ENCODE measurements around the gene ARHGEF33.
A peak's percentile ranks its signal among the peaks of the same experiment; 100 is the strongest.

ARHGEF33 gene

GRCh38 chr2:38889575-38889974 lies at the start of gene ARHGEF33:
Gene ARHGEF33, plus strand, starts transcription at chr2:38889875. Its CDS starts 29,573 bp downstream, at chr2:38919448.
- no peaks in the 10 kb centered on the region for H3K4me1 ChIP-seq (ENCODE audit: control insufficient read depth, low read depth, low read length)
- no peaks in the 10 kb centered on the region for H3K9me3 ChIP-seq (ENCODE audit: control insufficient read depth, low read depth, low read length)
- no peaks in the 10 kb centered on the region for H3K36me3 ChIP-seq (ENCODE audit: control insufficient read depth, low read depth, low read length)
- H3K27ac ChIP-seq (ENCODE audit: low read length), result no peak within 1 kb of the TSS
- H3K9ac ChIP-seq (ENCODE audit: low read length), result no peak within 1 kb of the TSS
- H3K4me3 ChIP-seq (ENCODE audit: low read length), result no peak within 1 kb of the TSS
- H3K27me3 ChIP-seq (ENCODE audit: control insufficient read depth, insufficient read depth, low read length), result no peaks in the 10 kb centered on the region

- H3K27ac ChIP-seq (ENCODE audit: low read length), result no peak overlapping the region
- H3K9ac ChIP-seq (ENCODE audit: low read length), result no peak overlapping the region
- no peaks in the 10 kb centered on the region for H3K9me3 ChIP-seq (ENCODE audit: control insufficient read depth, low read depth, low read length)
- H3K4me1 ChIP-seq (ENCODE audit: control insufficient read depth, low read depth, low read length), result no peaks in the 10 kb centered on the region
- peaks cover 20% of the 10 kb centered on the region for H3K36me3 ChIP-seq (ENCODE audit: control insufficient read depth, low read depth, low read length)
- H3K4me3 ChIP-seq (ENCODE audit: low read length), result no peak overlapping the region
- no peaks in the 10 kb centered on the region for H3K27me3 ChIP-seq (ENCODE audit: control insufficient read depth, insufficient read depth, low read length)
These were observed 39.6 kb upstream of the ARHGEF33 start for GRCh38 chr2:38850045-38850444.

DNA sequence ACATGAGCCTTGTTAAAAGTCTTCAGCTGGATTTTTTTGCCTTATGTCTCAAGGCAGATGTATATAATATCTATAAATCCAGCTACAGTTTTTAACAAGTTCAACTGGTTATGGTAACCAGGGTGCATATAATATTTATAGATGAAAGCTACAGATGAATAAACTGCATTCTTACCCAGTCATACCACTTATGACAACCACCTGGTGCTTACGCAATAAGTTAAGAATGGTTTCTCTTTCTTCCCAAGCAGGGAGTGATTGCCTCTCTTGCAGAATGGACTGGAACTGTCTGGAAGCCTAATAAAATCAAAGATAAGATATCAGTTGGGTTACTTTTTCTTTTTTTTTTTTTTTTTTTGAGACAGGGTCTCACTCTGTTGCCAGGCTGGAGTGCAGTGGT lies 33.5 kb upstream of the ARHGEF33 start:
- Histone ChIP-seq H3K9ac (ENCODE audit: low read length) (no peak overlapping the region), H3K27me3 (ENCODE audit: control insufficient read depth, insufficient read depth, low read length) (no peaks in the 10 kb centered on the region), H3K4me1 (ENCODE audit: control insufficient read depth, low read depth, low read length) (no peaks in the 10 kb centered on the region), H3K27ac (ENCODE audit: low read length) (no peak overlapping the region), H3K4me3 (ENCODE audit: low read length) (no peak overlapping the region), H3K9me3 (ENCODE audit: control insufficient read depth, low read depth, low read length) (no peaks in the 10 kb centered on the region), H3K36me3 (ENCODE audit: control insufficient read depth, low read depth, low read length) (peaks cover 63% of the 10 kb centered on the region)

- Histone ChIP-seq H3K9ac (ENCODE audit: low read length) (no peak overlapping the region), H3K4me3 (ENCODE audit: low read length) (no peak overlapping the region), H3K9me3 (ENCODE audit: control insufficient read depth, low read depth, low read length) (no peaks in the 10 kb centered on the region), H3K4me1 (ENCODE audit: control insufficient read depth, low read depth, low read length) (no peaks in the 10 kb centered on the region), H3K27me3 (ENCODE audit: control insufficient read depth, insufficient read depth, low read length) (no peaks in the 10 kb centered on the region), H3K36me3 (ENCODE audit: control insufficient read depth, low read depth, low read length) (peaks cover 46% of the 10 kb centered on the region), H3K27ac (ENCODE audit: low read length) (no peak overlapping the region)
These were observed 27.2 kb upstream of the ARHGEF33 start for GRCh38 chr2:38862476-38862875.

DNA sequence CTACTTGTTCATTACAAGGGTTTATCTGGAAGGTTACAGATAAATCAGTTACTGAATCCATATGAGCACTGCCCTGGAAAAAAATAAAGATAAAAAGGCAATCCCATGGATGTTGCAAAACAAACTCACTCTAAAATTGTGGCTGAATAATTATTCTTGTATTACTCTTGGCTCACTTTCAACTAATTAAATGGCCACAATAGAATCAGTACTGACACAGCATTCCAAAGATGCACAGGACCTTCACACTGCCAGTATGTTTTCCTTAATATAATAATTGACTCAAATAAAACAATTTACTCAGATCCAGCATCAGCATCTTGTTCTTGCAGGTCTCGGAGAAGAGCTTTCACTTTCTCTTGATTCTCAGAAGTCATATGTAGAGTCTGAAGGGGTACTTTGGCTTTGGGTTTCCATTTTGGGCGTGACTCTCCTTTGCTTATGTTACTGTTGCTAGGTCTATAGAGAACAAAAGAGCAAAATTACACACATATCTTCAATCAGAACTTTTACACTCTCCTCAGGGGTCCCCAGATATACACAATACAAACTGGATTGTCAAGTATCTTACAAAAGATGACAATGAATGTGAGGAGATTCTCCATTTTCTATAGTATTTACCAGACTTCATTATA lies 26.5 kb upstream of the ARHGEF33 start:
- H3K27me3 ChIP-seq (ENCODE audit: control insufficient read depth, insufficient read depth, low read length), result no peaks in the 10 kb centered on the region
- H3K4me1 ChIP-seq (ENCODE audit: control insufficient read depth, low read depth, low read length), result no peaks in the 10 kb centered on the region
- H3K27ac ChIP-seq (ENCODE audit: low read length), result no peak overlapping the region
- H3K9ac ChIP-seq (ENCODE audit: low read length), result no peak overlapping the region
- H3K36me3 ChIP-seq (ENCODE audit: control insufficient read depth, low read depth, low read length), result peaks cover 46% of the 10 kb centered on the region
- no peak overlapping the region for H3K4me3 ChIP-seq (ENCODE audit: low read length)
- no peaks in the 10 kb centered on the region for H3K9me3 ChIP-seq (ENCODE audit: control insufficient read depth, low read depth, low read length)

GRCh38 chr2:38866773-38867443 lies 22.8 kb upstream of the ARHGEF33 start:
- Histone ChIP-seq H3K27ac (ENCODE audit: low read length) (no peak overlapping the region), H3K4me3 (ENCODE audit: low read length) (no peak overlapping the region), H3K9me3 (ENCODE audit: control insufficient read depth, low read depth, low read length) (no peaks in the 10 kb centered on the region), H3K9ac (ENCODE audit: low read length) (no peak overlapping the region), H3K4me1 (ENCODE audit: control insufficient read depth, low read depth, low read length) (no peaks in the 10 kb centered on the region), H3K36me3 (ENCODE audit: control insufficient read depth, low read depth, low read length) (peaks cover 20% of the 10 kb centered on the region), H3K27me3 (ENCODE audit: control insufficient read depth, insufficient read depth, low read length) (no peaks in the 10 kb centered on the region)

GRCh38 chr2:38871432-38871831 lies 18.2 kb upstream of the ARHGEF33 start:
- H3K27me3 ChIP-seq (ENCODE audit: control insufficient read depth, insufficient read depth, low read length), result no peaks in the 10 kb centered on the region
- H3K9me3 ChIP-seq (ENCODE audit: control insufficient read depth, low read depth, low read length), result no peaks in the 10 kb centered on the region
- H3K36me3 ChIP-seq (ENCODE audit: control insufficient read depth, low read depth, low read length), result peaks cover 3% of the 10 kb centered on the region
- no peak overlapping the region for H3K4me3 ChIP-seq (ENCODE audit: low read length)
- H3K4me1 ChIP-seq (ENCODE audit: control insufficient read depth, low read depth, low read length), result peaks cover 9% of the 10 kb centered on the region
- no peak overlapping the region for H3K27ac ChIP-seq (ENCODE audit: low read length)
- H3K9ac ChIP-seq (ENCODE audit: low read length), result no peak overlapping the region

GRCh38 chr2:38873763-38874162 lies 15.9 kb upstream of the ARHGEF33 start:
- Histone ChIP-seq H3K4me1 (ENCODE audit: control insufficient read depth, low read depth, low read length) (peaks cover 11% of the 10 kb centered on the region), H3K9ac (ENCODE audit: low read length) (no peak overlapping the region), H3K9me3 (ENCODE audit: control insufficient read depth, low read depth, low read length) (no peaks in the 10 kb centered on the region), H3K27me3 (ENCODE audit: control insufficient read depth, insufficient read depth, low read length) (no peaks in the 10 kb centered on the region), H3K4me3 (ENCODE audit: low read length) (no peak overlapping the region), H3K36me3 (ENCODE audit: control insufficient read depth, low read depth, low read length) (no peaks in the 10 kb centered on the region), H3K27ac (ENCODE audit: low read length) (no peak overlapping the region)

DNA sequence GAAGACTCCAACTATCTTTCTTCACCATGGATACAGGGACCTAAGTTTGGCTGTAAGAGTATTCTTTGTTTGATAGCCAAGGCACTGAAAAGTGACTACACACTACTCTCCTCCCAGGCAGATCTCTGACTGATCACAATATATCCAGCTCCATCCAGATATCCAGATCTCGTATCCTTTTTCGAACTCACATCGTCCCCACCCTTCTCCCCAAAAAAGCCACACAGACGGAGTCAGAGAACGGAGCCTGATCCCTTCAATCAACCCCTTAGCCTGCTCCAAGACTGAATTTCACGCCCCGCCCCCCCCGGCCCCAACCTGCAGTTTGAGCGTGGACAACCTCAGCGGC lies 14.5 kb upstream of the ARHGEF33 start:
- peak overlapping the region; percentile 24 for H3K27ac ChIP-seq (ENCODE audit: low read length)

GRCh38 chr2:38875576-38876367 lies 13.9 kb upstream of the ARHGEF33 start, which contains the start of the genes DHX57 and MORN2:
Gene DHX57, minus strand, starts transcription at chr2:38875934. Its CDS starts 7,529 bp downstream, at chr2:38868405.
Gene MORN2, plus strand, starts transcription at chr2:38875976.
- H3K36me3 ChIP-seq (ENCODE audit: control insufficient read depth, low read depth, low read length), result no peaks in the 10 kb centered on the region
- H3K27me3 ChIP-seq (ENCODE audit: control insufficient read depth, insufficient read depth, low read length), result no peaks in the 10 kb centered on the region
- H3K27ac ChIP-seq (ENCODE audit: low read length), result peak within 1 kb of the TSS; percentile 24
- H3K9ac ChIP-seq (ENCODE audit: low read length), result peak within 1 kb of the TSS; percentile 70
- peaks cover 11% of the 10 kb centered on the region for H3K4me1 ChIP-seq (ENCODE audit: control insufficient read depth, low read depth, low read length)
- H3K4me3 ChIP-seq (ENCODE audit: low read length), result peak within 1 kb of the TSS; percentile 90
- H3K9me3 ChIP-seq (ENCODE audit: control insufficient read depth, low read depth, low read length), result no peaks in the 10 kb centered on the region

More for the DNA sequence above, 14.5 kb upstream of the ARHGEF33 start:
- no peaks in the 10 kb centered on the region for H3K9me3 ChIP-seq (ENCODE audit: control insufficient read depth, low read depth, low read length)
- peaks cover 11% of the 10 kb centered on the region for H3K4me1 ChIP-seq (ENCODE audit: control insufficient read depth, low read depth, low read length)
- no peaks in the 10 kb centered on the region for H3K36me3 ChIP-seq (ENCODE audit: control insufficient read depth, low read depth, low read length)
- H3K4me3 ChIP-seq (ENCODE audit: low read length), result peak overlapping the region; percentile 90
- H3K27me3 ChIP-seq (ENCODE audit: control insufficient read depth, insufficient read depth, low read length), result no peaks in the 10 kb centered on the region
- peak overlapping the region; percentile 70 for H3K9ac ChIP-seq (ENCODE audit: low read length)

DNA sequence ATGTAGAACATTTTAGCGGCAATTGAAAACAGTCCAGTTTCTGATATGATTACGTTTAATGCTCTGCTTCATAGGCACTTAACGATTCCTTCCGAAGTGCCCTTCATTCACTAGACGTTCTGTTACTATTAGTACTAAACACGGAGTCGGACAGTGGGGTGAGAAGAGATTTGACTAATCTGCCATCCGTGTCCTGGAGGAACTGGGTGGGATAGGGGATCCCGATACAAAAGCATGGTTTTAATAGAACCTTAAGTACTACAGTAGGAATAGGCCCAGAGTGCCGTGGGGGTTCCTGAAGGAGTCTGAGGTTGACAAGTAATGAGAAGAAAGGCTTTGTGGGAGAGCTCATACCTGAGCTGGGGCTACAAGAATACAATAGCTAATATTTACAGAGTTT lies 13.3 kb upstream of the ARHGEF33 start:
- peaks cover 11% of the 10 kb centered on the region for H3K4me1 ChIP-seq (ENCODE audit: control insufficient read depth, low read depth, low read length)
- H3K9me3 ChIP-seq (ENCODE audit: control insufficient read depth, low read depth, low read length), result no peaks in the 10 kb centered on the region
- H3K9ac ChIP-seq (ENCODE audit: low read length), result peak overlapping the region; percentile 70

More for the DNA sequence above, 13.3 kb upstream of the ARHGEF33 start:
- H3K27me3 ChIP-seq (ENCODE audit: control insufficient read depth, insufficient read depth, low read length), result no peaks in the 10 kb centered on the region
- H3K4me3 ChIP-seq (ENCODE audit: low read length), result peak overlapping the region; percentile 90
- H3K27ac ChIP-seq (ENCODE audit: low read length), result no peak overlapping the region
- no peaks in the 10 kb centered on the region for H3K36me3 ChIP-seq (ENCODE audit: control insufficient read depth, low read depth, low read length)
